Measurements from ENCODE around the gene TRAPPC2L. TPM values are rescaled to one million over a fixed set of nuclear protein-coding genes. Genes with fewer than 3 reads are reported as not detected.
A peak's percentile ranks its signal among the peaks of the same experiment; 100 is the strongest.

Gene TRAPPC2L
- total and polyA plus RNA-seq, 10 of the 15 experiments (the other 5 are each of a cell fraction or from before 2014, with no cell fraction given): 56.3 to 363 (median 118) TPM

DNA sequence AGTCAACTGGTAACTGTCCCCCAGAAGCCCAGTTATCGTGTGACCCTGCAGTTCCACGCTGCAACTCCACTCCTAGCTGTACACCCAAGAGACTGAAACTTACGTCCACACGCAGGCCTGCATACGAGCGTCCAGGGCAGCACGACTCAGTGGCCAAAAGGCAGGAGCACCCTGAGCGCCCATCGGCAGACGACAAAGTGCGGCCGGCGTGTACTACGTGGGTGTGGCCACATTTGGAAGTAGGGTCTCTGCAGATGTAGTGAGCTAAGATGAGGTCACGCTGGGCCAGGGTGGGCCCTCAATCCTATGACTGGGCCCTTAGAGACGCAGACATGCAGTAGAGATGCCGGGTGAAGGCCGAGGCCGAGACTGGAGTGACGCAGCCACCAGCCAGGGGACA, 13.7 kb upstream of the TRAPPC2L start:
- Histone ChIP-seq H3K4me2 (ENCODE audit: control insufficient read depth, insufficient read depth) (no peak overlapping the region), H3K9me3 (replicated peaks; ENCODE audit: control insufficient read depth, insufficient read depth, low read length) (no peaks in the 10 kb centered on the region), H3K27ac (ENCODE audit: control insufficient read depth, insufficient read depth) (no peak overlapping the region), H2AFZ (ENCODE audit: control insufficient read depth, low read depth, low read length) (no peak overlapping the region), H3K9ac (ENCODE audit: control insufficient read depth, insufficient read depth, low read length) (no peak overlapping the region), H3K79me2 (ENCODE audit: control insufficient read depth, insufficient read depth, low read length) (no peaks in the 10 kb centered on the region), H4K20me1 (ENCODE audit: control insufficient read depth, insufficient read depth) (no peaks in the 10 kb centered on the region), H3K27me3 (replicated peaks in 1 of 2; ENCODE audit: control insufficient read depth in 2 of 2, insufficient read depth in 2 of 2, low read length in 1 of 2) (no peaks in the 10 kb centered on the region), H3K36me3 (ENCODE audit: control insufficient read depth in 2 of 2, insufficient read depth in 2 of 2, low read length in 1 of 2) (no peaks in the 10 kb centered on the region; a peak in 1 of 4 replicates), H3K4me3 (no peak overlapping the region), H3K4me1 (ENCODE audit: control insufficient read depth, insufficient read depth, low read length) (no peaks in the 10 kb centered on the region)
- BruUV-seq (replicated peaks): no TSS peak
- RAD21 ChIA-PET (ENCODE audit: unreplicated experiment): no interaction called here
- POLR2A ChIA-PET: interaction anchor here (0.6 kb wide), 1 partner anchor 10 kb away, joined by 7 read pairs; no protein-coding TSS in a partner anchor
- DNase-seq (ENCODE audit: low read depth, low spot score) (no peak), ATAC-seq (no peak), FAIRE-seq (no peak)
- intact Hi-C loops (cut with micrococcal nuclease; ENCODE audit: unreplicated experiment): no loop called here
- WGBS (ENCODE audit: insufficient coverage, insufficient replicate concordance, low lambda C conversion rate, missing lambda C conversion rate): 97% methylated on average over 20 of the region's 20 CpGs
- TF ChIP-seq, protein P1, sequence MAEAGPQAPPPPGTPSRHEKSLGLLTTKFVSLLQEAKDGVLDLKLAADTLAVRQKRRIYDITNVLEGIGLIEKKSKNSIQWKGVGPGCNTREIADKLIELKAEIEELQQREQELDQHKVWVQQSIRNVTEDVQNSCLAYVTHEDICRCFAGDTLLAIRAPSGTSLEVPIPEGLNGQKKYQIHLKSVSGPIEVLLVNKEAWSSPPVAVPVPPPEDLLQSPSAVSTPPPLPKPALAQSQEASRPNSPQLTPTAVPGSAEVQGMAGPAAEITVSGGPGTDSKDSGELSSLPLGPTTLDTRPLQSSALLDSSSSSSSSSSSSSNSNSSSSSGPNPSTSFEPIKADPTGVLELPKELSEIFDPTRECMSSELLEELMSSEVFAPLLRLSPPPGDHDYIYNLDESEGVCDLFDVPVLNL (IDR thresholded peaks at IDR 0.05; ENCODE audit: low read depth, low read length): no peak
- CTCF ChIA-PET: no interaction called here
- SMC1A ChIA-PET (ENCODE audit: uncharacterized antibody, unreplicated experiment): no interaction called here
- in situ Hi-C loops (cut with MboI): no loop called here

DNA sequence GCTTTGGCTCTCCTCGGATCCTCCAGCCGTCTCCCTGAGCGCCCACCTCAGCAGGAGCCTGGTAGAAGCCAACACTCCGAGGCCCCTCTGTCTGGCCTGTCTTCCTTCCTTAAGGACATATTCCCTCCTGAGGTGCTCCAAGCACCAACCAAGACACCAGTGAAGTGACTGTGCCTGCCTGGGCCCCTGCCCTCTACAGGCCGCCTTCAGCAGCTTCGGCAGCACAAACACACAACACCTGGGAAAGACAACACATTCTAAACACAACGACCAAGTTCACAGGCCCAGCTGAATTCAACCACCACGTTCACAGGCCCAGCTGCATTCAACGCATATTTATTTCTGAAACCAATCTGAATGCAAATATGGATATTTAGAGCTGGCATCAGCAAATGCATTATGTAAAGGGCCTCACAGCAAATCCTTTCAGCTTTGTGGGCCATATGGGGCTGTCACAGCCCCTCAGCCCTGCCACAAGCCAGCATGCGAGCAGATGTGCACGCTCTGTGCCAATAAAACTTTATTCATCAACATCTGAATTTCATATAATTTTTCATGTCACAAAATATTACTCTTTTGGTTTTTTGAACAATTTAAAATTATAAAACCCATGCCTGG, 12.4 kb upstream of the TRAPPC2L start:
- peak; percentile 63 for ATAC-seq
- intact Hi-C loops (cut with micrococcal nuclease; ENCODE audit: unreplicated experiment): no loop called here
- H3K9me3 ChIP-seq (replicated peaks; ENCODE audit: control insufficient read depth, insufficient read depth, low read length): no peaks in the 10 kb centered on the region
- no peak for DNase-seq (ENCODE audit: low read depth, low spot score)
- ChIA-PET RAD21 (ENCODE audit: unreplicated experiment) (no interaction called here), POLR2A (interaction anchor here (0.5 kb wide), 1 partner anchor 945 kb away, joined by 4 read pairs; no protein-coding TSS in a partner anchor), SMC1A (ENCODE audit: uncharacterized antibody, unreplicated experiment) (no interaction called here), CTCF (no interaction called here)
- no peaks in the 10 kb centered on the region; a peak in 1 of 4 replicates for H3K36me3 ChIP-seq (ENCODE audit: control insufficient read depth in 2 of 2, insufficient read depth in 2 of 2, low read length in 1 of 2)
- no peaks in the 10 kb centered on the region for H3K79me2 ChIP-seq (ENCODE audit: control insufficient read depth, insufficient read depth, low read length)
- in situ Hi-C loops (cut with MboI): no loop called here
- H3K4me1 ChIP-seq (ENCODE audit: control insufficient read depth, insufficient read depth, low read length): no peaks in the 10 kb centered on the region
- H2AFZ ChIP-seq (ENCODE audit: control insufficient read depth, low read depth, low read length): no peak overlapping the region
- no peak overlapping the region for H3K4me3 ChIP-seq
- 50% methylated on average over 11 of the region's 11 CpGs for WGBS (ENCODE audit: insufficient coverage, insufficient replicate concordance, low lambda C conversion rate, missing lambda C conversion rate)
- no peak overlapping the region for H3K4me2 ChIP-seq (ENCODE audit: control insufficient read depth, insufficient read depth)
- FAIRE-seq: no peak
- H4K20me1 ChIP-seq (ENCODE audit: control insufficient read depth, insufficient read depth): no peaks in the 10 kb centered on the region
- H3K9ac ChIP-seq (ENCODE audit: control insufficient read depth, insufficient read depth, low read length): no peak overlapping the region
- BruUV-seq (replicated peaks): no TSS peak
- H3K27me3 ChIP-seq (replicated peaks in 1 of 2; ENCODE audit: control insufficient read depth in 2 of 2, insufficient read depth in 2 of 2, low read length in 1 of 2): no peaks in the 10 kb centered on the region
- H3K27ac ChIP-seq (ENCODE audit: control insufficient read depth, insufficient read depth): no peak overlapping the region
- TF ChIP-seq POLR2AphosphoS5 (IDR thresholded peaks at IDR 0.05; ENCODE audit: low read length): no peak
- TF ChIP-seq, protein P2, sequence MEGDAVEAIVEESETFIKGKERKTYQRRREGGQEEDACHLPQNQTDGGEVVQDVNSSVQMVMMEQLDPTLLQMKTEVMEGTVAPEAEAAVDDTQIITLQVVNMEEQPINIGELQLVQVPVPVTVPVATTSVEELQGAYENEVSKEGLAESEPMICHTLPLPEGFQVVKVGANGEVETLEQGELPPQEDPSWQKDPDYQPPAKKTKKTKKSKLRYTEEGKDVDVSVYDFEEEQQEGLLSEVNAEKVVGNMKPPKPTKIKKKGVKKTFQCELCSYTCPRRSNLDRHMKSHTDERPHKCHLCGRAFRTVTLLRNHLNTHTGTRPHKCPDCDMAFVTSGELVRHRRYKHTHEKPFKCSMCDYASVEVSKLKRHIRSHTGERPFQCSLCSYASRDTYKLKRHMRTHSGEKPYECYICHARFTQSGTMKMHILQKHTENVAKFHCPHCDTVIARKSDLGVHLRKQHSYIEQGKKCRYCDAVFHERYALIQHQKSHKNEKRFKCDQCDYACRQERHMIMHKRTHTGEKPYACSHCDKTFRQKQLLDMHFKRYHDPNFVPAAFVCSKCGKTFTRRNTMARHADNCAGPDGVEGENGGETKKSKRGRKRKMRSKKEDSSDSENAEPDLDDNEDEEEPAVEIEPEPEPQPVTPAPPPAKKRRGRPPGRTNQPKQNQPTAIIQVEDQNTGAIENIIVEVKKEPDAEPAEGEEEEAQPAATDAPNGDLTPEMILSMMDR (IDR thresholded peaks at IDR 0.05 in 2 of 3, conservative IDR thresholded peaks at IDR 0.05 in 1 of 3; ENCODE audit: control insufficient read depth in 2 of 3, extremely low read depth in 1 of 3, insufficient read depth in 1 of 3, low read depth in 3 of 3, low read length in 3 of 3): peak; percentile 9 to 16 (median 14); a peak in 1 of 6 replicates
- TF ChIP-seq, protein P3, sequence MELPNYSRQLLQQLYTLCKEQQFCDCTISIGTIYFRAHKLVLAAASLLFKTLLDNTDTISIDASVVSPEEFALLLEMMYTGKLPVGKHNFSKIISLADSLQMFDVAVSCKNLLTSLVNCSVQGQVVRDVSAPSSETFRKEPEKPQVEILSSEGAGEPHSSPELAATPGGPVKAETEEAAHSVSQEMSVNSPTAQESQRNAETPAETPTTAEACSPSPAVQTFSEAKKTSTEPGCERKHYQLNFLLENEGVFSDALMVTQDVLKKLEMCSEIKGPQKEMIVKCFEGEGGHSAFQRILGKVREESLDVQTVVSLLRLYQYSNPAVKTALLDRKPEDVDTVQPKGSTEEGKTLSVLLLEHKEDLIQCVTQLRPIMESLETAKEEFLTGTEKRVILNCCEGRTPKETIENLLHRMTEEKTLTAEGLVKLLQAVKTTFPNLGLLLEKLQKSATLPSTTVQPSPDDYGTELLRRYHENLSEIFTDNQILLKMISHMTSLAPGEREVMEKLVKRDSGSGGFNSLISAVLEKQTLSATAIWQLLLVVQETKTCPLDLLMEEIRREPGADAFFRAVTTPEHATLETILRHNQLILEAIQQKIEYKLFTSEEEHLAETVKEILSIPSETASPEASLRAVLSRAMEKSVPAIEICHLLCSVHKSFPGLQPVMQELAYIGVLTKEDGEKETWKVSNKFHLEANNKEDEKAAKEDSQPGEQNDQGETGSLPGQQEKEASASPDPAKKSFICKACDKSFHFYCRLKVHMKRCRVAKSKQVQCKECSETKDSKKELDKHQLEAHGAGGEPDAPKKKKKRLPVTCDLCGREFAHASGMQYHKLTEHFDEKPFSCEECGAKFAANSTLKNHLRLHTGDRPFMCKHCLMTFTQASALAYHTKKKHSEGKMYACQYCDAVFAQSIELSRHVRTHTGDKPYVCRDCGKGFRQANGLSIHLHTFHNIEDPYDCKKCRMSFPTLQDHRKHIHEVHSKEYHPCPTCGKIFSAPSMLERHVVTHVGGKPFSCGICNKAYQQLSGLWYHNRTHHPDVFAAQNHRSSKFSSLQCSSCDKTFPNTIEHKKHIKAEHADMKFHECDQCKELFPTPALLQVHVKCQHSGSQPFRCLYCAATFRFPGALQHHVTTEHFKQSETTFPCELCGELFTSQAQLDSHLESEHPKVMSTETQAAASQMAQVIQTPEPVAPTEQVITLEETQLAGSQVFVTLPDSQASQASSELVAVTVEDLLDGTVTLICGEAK (IDR thresholded peaks at IDR 0.05; ENCODE audit: borderline replicate concordance): peak; percentile 65

All from GM12878 (cell line).